PFSK-1 (cell line): ENCODE data around the gene SERP2.

Source experiments
- POLR2AphosphoS5 ChIP-seq: IDR thresholded peaks from 2 replicates; pipeline ENCODE4 v1.6.1; 2012; ENCODE audit warnings: low read depth, mild to moderate bottlenecking, control low read depth, low read length, moderate library complexity
- SIN3A ChIP-seq: IDR thresholded peaks from 2 replicates; pipeline ENCODE4 v1.6.1; 2012; ENCODE audit warnings: mild to moderate bottlenecking, low read length, moderate library complexity, borderline replicate concordance; ENCODE audit not compliant: insufficient read depth
- TAF1 ChIP-seq: IDR thresholded peaks from 2 replicates; pipeline ENCODE4 v1.6.1; 2012; ENCODE audit warnings: low read length, control low read depth, borderline replicate concordance; ENCODE audit not compliant: insufficient read depth
- TF ChIP-seq, protein P1 (sequence below), 2 experiments: IDR thresholded peaks; 2 replicates each; pipeline versions ENCODE4 v1.6.1 to v1.8.0; 2011 to 2012; ENCODE audit warnings: low read depth in 2 of 2, low read length in 2 of 2, control low read depth in 1 of 2, inconsistent platforms in 1 of 2, mild to moderate bottlenecking in 1 of 2, moderate library complexity in 1 of 2; ENCODE audit not compliant: insufficient read depth in 1 of 2

- TF ChIP-seq, protein P1, sequence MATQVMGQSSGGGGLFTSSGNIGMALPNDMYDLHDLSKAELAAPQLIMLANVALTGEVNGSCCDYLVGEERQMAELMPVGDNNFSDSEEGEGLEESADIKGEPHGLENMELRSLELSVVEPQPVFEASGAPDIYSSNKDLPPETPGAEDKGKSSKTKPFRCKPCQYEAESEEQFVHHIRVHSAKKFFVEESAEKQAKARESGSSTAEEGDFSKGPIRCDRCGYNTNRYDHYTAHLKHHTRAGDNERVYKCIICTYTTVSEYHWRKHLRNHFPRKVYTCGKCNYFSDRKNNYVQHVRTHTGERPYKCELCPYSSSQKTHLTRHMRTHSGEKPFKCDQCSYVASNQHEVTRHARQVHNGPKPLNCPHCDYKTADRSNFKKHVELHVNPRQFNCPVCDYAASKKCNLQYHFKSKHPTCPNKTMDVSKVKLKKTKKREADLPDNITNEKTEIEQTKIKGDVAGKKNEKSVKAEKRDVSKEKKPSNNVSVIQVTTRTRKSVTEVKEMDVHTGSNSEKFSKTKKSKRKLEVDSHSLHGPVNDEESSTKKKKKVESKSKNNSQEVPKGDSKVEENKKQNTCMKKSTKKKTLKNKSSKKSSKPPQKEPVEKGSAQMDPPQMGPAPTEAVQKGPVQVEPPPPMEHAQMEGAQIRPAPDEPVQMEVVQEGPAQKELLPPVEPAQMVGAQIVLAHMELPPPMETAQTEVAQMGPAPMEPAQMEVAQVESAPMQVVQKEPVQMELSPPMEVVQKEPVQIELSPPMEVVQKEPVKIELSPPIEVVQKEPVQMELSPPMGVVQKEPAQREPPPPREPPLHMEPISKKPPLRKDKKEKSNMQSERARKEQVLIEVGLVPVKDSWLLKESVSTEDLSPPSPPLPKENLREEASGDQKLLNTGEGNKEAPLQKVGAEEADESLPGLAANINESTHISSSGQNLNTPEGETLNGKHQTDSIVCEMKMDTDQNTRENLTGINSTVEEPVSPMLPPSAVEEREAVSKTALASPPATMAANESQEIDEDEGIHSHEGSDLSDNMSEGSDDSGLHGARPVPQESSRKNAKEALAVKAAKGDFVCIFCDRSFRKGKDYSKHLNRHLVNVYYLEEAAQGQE (IDR thresholded peaks at IDR 0.05; ENCODE audit: insufficient read depth in 1 of 2, low read depth in 2 of 2, low read length in 2 of 2): no peak
- no peak for TF ChIP-seq TAF1
- no peak for TF ChIP-seq POLR2AphosphoS5
- TF ChIP-seq SIN3A: no peak
Measured at GRCh38 chr13:44439452-44440024, 65.9 kb downstream of the SERP2 start.
